ENCODE results near the gene TRANK1. TPM values are rescaled to one million over a fixed set of nuclear protein-coding genes. Genes with fewer than 3 reads are reported as not detected.

The TRANK1 gene
- 109 and 135 TPM in 2 replicates for total RNA-seq

GRCh38 chr3:36944641-36945270, at the start of gene TRANK1:
TRANK1 (minus strand) TSS chr3:36945054; CDS start chr3:36944809, 245 bp downstream.
- TF ChIP-seq, protein P1, sequence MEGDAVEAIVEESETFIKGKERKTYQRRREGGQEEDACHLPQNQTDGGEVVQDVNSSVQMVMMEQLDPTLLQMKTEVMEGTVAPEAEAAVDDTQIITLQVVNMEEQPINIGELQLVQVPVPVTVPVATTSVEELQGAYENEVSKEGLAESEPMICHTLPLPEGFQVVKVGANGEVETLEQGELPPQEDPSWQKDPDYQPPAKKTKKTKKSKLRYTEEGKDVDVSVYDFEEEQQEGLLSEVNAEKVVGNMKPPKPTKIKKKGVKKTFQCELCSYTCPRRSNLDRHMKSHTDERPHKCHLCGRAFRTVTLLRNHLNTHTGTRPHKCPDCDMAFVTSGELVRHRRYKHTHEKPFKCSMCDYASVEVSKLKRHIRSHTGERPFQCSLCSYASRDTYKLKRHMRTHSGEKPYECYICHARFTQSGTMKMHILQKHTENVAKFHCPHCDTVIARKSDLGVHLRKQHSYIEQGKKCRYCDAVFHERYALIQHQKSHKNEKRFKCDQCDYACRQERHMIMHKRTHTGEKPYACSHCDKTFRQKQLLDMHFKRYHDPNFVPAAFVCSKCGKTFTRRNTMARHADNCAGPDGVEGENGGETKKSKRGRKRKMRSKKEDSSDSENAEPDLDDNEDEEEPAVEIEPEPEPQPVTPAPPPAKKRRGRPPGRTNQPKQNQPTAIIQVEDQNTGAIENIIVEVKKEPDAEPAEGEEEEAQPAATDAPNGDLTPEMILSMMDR (IDR thresholded peaks at IDR 0.05): no peak
- H3K9me3 Mint-ChIP-seq: peaks cover 12% of the 10 kb centered on the region
- H3K27ac Mint-ChIP-seq: peak within 1 kb of the TSS; percentile 68
- intact Hi-C loops (cut with micrococcal nuclease): loop anchor here (1.0 kb wide), 7 partner anchors 13 to 75 kb away; partner anchors contain the start of genes EPM2AIP1 and MLH1
- ATAC-seq (ENCODE audit: low read depth) (peak; percentile 83), DNase-seq (peak; percentile 68)
- CTCF ChIA-PET: interaction anchor here (0.9 to 3.3 kb wide), 12 partner anchors 13 to 76 kb away, joined by 3 to 24 read pairs (median 4); no protein-coding TSS in a partner anchor
- POLR2A ChIA-PET: interaction anchor here (0.6 to 4.0 kb wide), 23 partner anchors 10 to 1095 kb away, joined by 3 to 37 read pairs (median 9); partner anchors contain the start of genes EPM2AIP1 and MLH1
- H3K4me3 Mint-ChIP-seq: peak within 1 kb of the TSS; percentile 87
- peaks cover 2% of the 10 kb centered on the region for H3K36me3 Mint-ChIP-seq (ENCODE audit: low read depth)
- H3K4me1 Mint-ChIP-seq: peaks cover 26% of the 10 kb centered on the region
- no peaks in the 10 kb centered on the region for H3K27me3 Mint-ChIP-seq

DNA sequence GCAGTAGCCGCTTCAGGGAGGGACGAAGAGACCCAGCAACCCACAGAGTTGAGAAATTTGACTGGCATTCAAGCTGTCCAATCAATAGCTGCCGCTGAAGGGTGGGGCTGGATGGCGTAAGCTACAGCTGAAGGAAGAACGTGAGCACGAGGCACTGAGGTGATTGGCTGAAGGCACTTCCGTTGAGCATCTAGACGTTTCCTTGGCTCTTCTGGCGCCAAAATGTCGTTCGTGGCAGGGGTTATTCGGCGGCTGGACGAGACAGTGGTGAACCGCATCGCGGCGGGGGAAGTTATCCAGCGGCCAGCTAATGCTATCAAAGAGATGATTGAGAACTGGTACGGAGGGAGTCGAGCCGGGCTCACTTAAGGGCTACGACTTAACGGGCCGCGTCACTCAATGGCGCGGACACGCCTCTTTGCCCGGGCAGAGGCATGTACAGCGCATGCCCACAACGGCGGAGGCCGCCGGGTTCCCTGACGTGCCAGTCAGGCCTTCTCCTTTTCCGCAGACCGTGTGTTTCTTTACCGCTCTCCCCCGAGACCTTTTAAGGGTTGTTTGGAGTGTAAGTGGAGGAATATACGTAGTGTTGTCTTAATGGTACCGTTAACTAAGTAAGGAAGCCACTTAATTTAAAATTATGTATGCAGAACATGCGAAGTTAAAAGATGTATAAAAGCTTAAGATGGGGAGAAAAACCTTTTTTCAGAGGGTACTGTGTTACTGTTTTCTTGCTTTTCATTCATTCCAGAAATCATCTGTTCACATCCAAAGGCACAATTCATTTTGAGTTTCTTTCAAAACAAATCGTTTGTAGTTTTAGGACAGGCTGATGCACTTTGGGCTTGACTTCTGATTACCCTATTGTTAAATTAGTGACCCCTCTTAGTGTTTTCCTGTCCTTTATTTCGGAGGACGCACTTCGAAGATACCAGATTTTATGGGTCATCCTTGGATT, 48.8 kb upstream of the TRANK1 start, which contains the start of gene MLH1:
Gene MLH1, plus strand, starts transcription at position 193 of the 958 bp plus-strand sequence. Its CDS starts 30 bp downstream, at position 223.
- ChIA-PET CTCF (interaction anchor here (0.7 to 2.8 kb wide), 4 partner anchors 23 to 154 kb away, joined by 3 to 16 read pairs (median 7); no protein-coding TSS in a partner anchor), POLR2A (interaction anchor here (0.8 to 3.5 kb wide), 21 partner anchors 19 to 1171 kb away, joined by 3 to 33 read pairs (median 7); partner anchors contain the start of genes ACAA1, OXSR1 and TRANK1)
- Mint-ChIP-seq H3K4me3 (no peak within 1 kb of the TSS), H3K36me3 (ENCODE audit: low read depth) (peaks cover 47% of the 10 kb centered on the region), H3K9me3 (no peaks in the 10 kb centered on the region), H3K27me3 (no peaks in the 10 kb centered on the region), H3K27ac (no peak within 1 kb of the TSS), H3K4me1 (peaks cover 29% of the 10 kb centered on the region)
- peak; percentile 90 for DNase-seq
- intact Hi-C loops (cut with micrococcal nuclease): loop anchor here (1.0 to 2.0 kb wide), 6 partner anchors 23 to 1143 kb away; partner anchors contain the start of genes ACAA1 and TRANK1
- TF ChIP-seq, protein P1 (IDR thresholded peaks at IDR 0.05): no peak
- ATAC-seq (ENCODE audit: low read depth): peak; percentile 86

GRCh38 chr3:36992806-36993325, 48.0 kb upstream of the TRANK1 start, which contains the start of gene EPM2AIP1:
EPM2AIP1 (minus strand) TSS chr3:36993131; CDS start chr3:36993077, 54 bp downstream.
- no peaks in the 10 kb centered on the region for H3K27me3 Mint-ChIP-seq
- H3K4me3 Mint-ChIP-seq: no peak within 1 kb of the TSS
- CTCF ChIA-PET: interaction anchor here (0.7 to 2.8 kb wide), 5 partner anchors 23 to 153 kb away, joined by 3 to 16 read pairs (median 5); no protein-coding TSS in a partner anchor
- POLR2A ChIA-PET: interaction anchor here (0.8 to 3.5 kb wide), 23 partner anchors 18 to 1172 kb away, joined by 3 to 33 read pairs (median 5); partner anchors contain the start of genes ACAA1, OXSR1 and TRANK1
- TF ChIP-seq, protein P1 (IDR thresholded peaks at IDR 0.05): no peak
- H3K9me3 Mint-ChIP-seq: no peaks in the 10 kb centered on the region
- peak; percentile 86 for ATAC-seq (ENCODE audit: low read depth)
- H3K36me3 Mint-ChIP-seq (ENCODE audit: low read depth): peaks cover 46% of the 10 kb centered on the region
- DNase-seq: peak; percentile 83
- H3K4me1 Mint-ChIP-seq: peaks cover 35% of the 10 kb centered on the region
- intact Hi-C loops (cut with micrococcal nuclease): loop anchor here (1.0 to 2.0 kb wide), 6 partner anchors 23 to 1144 kb away; partner anchors contain the start of genes ACAA1 and TRANK1
- no peak within 1 kb of the TSS for H3K27ac Mint-ChIP-seq

DNA sequence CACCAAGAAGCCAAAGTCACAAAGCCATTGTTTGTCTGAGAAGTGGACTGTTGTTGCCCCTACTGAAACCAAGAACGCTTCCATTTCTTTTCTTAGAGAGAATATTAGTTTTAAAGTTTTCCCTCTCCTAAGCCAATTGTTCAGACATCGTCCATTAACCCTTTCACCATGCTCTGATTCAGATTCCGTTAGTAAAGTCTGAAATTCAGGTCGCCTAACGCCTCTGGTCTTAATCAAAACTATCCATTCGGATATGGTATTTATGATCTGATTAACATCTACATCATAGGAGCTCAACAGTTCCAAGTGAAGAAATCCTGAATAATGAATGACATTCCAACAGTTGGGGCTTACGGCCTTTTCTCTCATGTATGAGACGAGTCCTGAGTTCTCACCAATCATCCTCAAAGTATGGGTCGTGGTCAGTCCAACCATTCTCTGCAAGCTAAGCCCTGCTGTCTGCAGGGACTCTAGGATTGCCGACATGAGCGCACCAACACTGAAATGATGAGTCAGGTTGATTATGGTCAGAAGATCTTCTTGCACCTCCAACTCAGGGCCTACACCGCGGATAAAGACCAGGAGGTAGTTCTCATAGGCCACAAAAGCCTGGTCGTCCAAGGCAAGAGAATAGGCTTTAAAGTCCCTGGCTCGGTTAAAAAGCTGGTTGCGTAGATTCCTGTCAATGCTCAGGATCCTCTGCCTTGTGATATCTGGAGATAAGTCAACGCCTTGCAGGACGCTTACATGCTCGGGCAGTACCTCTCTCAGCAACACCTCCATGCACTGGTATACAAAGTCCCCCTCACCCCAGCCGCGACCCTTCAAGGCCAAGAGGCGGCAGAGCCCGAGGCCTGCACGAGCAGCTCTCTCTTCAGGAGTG, 47.3 kb upstream of the TRANK1 start:
- no peak for ATAC-seq (ENCODE audit: low read depth)
- no peak overlapping the region for H3K4me3 Mint-ChIP-seq
- H3K36me3 Mint-ChIP-seq (ENCODE audit: low read depth): peaks cover 46% of the 10 kb centered on the region
- H3K27ac Mint-ChIP-seq: no peak overlapping the region
- CTCF ChIA-PET: interaction anchor here (0.7 to 2.8 kb wide), 5 partner anchors 22 to 153 kb away, joined by 3 to 16 read pairs (median 5); no protein-coding TSS in a partner anchor
- no peak for DNase-seq
- H3K27me3 Mint-ChIP-seq: no peaks in the 10 kb centered on the region
- TF ChIP-seq, protein P1 (IDR thresholded peaks at IDR 0.05): no peak
- intact Hi-C loops (cut with micrococcal nuclease): loop anchor here (2.0 kb wide), 1 partner anchor 1145 kb away; the partner anchor contains the start of gene ACAA1
- POLR2A ChIA-PET: interaction anchor here (0.8 to 3.5 kb wide), 20 partner anchors 22 to 1173 kb away, joined by 3 to 33 read pairs (median 10); partner anchors contain the start of genes OXSR1 and TRANK1
- H3K9me3 Mint-ChIP-seq: no peaks in the 10 kb centered on the region
- peaks cover 37% of the 10 kb centered on the region for H3K4me1 Mint-ChIP-seq

Data from activated B cell treated with CpG ODN at 0.5 μM for 24 hours (primary cell).